ENCODE measurements around the gene TXNDC15.

GRCh38 chr5:134932508-134932907 is 58.3 kb downstream of the TXNDC15 start:
- TF ChIP-seq ZNF384 (IDR thresholded peaks at IDR 0.05) (no peak), HDGF (IDR thresholded peaks at IDR 0.05; ENCODE audit: borderline replicate concordance) (no peak)
